Measurements from ENCODE around the gene STK17A.

- TF ChIP-seq CTCF (IDR thresholded peaks at IDR 0.05) (no peak), POLR2A (IDR thresholded peaks at IDR 0.05) (no peak), POLR2AphosphoS5 (IDR thresholded peaks at IDR 0.05; ENCODE audit: insufficient read depth in 1 of 2, low read depth in 1 of 2) (no peak)
Measured at GRCh38 chr7:43656997-43657396, 74.1 kb downstream of the STK17A start.
